HepG2 (cell line): ENCODE measurements around the gene DMKN. TPM values are rescaled to one million over a fixed set of nuclear protein-coding genes. Genes with fewer than 3 reads are reported as not detected.

Experiments
- ATAC-seq: fragments of 200-7000 bp; cut with Tn5 transposase; 3 replicates; pipeline ENCODE4 v1.9.1; 2020; ENCODE audit warnings: mild to moderate bottlenecking, moderate library complexity
- BruUV-seq: library from RNA; stranded (reverse); fragments of 400-500 nt; replicated peaks from 2 replicates; lab custom pipeline; 2021; lab: Mats Ljungman, UMichigan
- CTCF ChIA-PET: fragments of 300-600 bp; formaldehyde crosslinking; extraction: SDS; loops from one replicate; lab custom pipeline; 2021; ENCODE audit warnings: low total read pairs, inconsistent platforms, low intra/inter-chr PET ratio; lab: Yijun Ruan, JAX
- POLR2A ChIA-PET: fragments of 350-600 bp; sonication (Branson Sonifier 250); formaldehyde crosslinking; loops from one replicate; lab custom pipeline; 2020; ENCODE audit warnings: antibody characterized with exemption, inconsistent platforms; lab: Yijun Ruan, JAX
- DNase-seq: peaks from one replicate; pipeline ENCODE4 v3.0.0-alpha.2; 2015; ENCODE audit warnings: low spot score
- FAIRE-seq: peaks from 3 replicates; lab custom pipeline; 2011; peaks lifted over from hg19 to GRCh38; lab: Jason Lieb, UNC
- H2AFZ ChIP-seq: one replicate; pipeline ENCODE4 v1.6.1; 2011; ENCODE audit warnings: low read length, inconsistent platforms
- H3K27ac ChIP-seq: fragments of 300-600 bp; 3 replicates; pipeline ENCODE4 v1.8.0; 2011; ENCODE audit warnings: mixed run types, mild to moderate bottlenecking, mixed read lengths, low read length, inconsistent platforms; ENCODE audit not compliant: insufficient read depth; ENCODE audit errors: extremely low read length
- H3K27me3 ChIP-seq, 2 experiments: fragments of 200-600 bp in 1 of 2; 2 replicates in 1 of 2; 3 replicates in 1 of 2; pipeline versions ENCODE4 v1.6.0 to v1.8.0; 2011; ENCODE audit warnings: low read length in 2 of 2, mild to moderate bottlenecking in 2 of 2, moderate library complexity in 2 of 2, inconsistent platforms in 1 of 2; ENCODE audit not compliant: insufficient read depth in 2 of 2, control insufficient read depth in 1 of 2
- H3K36me3 ChIP-seq, 2 experiments: fragments of 200-600 bp in 1 of 2; replicated peaks in 1 of 2; 2 replicates in 1 of 2; 3 replicates in 1 of 2; pipeline versions ENCODE4 v1.5.1 to v1.8.0; 2011; ENCODE audit warnings: low read length in 2 of 2, inconsistent platforms in 1 of 2; ENCODE audit not compliant: insufficient read depth in 2 of 2, control insufficient read depth in 1 of 2
- H3K4me1 ChIP-seq: 2 replicates; pipeline ENCODE4 v1.5.1; 2012; ENCODE audit warnings: low read length, inconsistent platforms; ENCODE audit not compliant: insufficient read depth
- H3K4me2 ChIP-seq: 2 replicates; pipeline ENCODE4 v1.6.0; 2011; ENCODE audit warnings: low read depth, low read length, inconsistent platforms
- H3K4me3 ChIP-seq, 3 experiments: fragments of 200-600 bp in 1 of 3; sonication (generic), shearing (Covaris generic) in 1 of 3; replicated peaks in 1 of 3; 2 replicates each; pipeline ENCODE4 v1.5.1; 2011 to 2016; ENCODE audit warnings: low read length in 3 of 3, inconsistent platforms in 2 of 3, low read depth in 2 of 3, mild to moderate bottlenecking in 2 of 3, control low read depth in 1 of 3, mixed read lengths in 1 of 3; ENCODE audit not compliant: insufficient read depth in 1 of 3
- H3K79me2 ChIP-seq: one replicate; pipeline ENCODE4 v1.6.1; 2011; ENCODE audit warnings: low read length, inconsistent platforms; ENCODE audit not compliant: insufficient read depth
- H3K9ac ChIP-seq: 2 replicates; pipeline ENCODE4 v1.6.0; 2011; ENCODE audit warnings: mild to moderate bottlenecking, low read depth, low read length, inconsistent platforms; ENCODE audit not compliant: insufficient read depth
- H3K9me3 ChIP-seq: 2 replicates; pipeline ENCODE4 v1.5.1; 2012; ENCODE audit warnings: mild to moderate bottlenecking, low read length
- H4K20me1 ChIP-seq: 2 replicates; pipeline ENCODE4 v1.6.0; 2011; ENCODE audit warnings: inconsistent platforms, mild to moderate bottlenecking, low read length, moderate library complexity; ENCODE audit not compliant: insufficient read depth
- ATF1 ChIP-seq: IDR thresholded peaks from 2 replicates; pipeline ENCODE4 v1.6.1; 2016; ENCODE audit warnings: mild to moderate bottlenecking, control low read depth
- CEBPG ChIP-seq: IDR thresholded peaks from 2 replicates; pipeline ENCODE4 v1.6.1; 2016
- EP300 ChIP-seq, 3 experiments: sonication (generic) in 1 of 3; formaldehyde crosslinking in 1 of 3; IDR thresholded peaks; 2 replicates each; pipeline versions ENCODE4 v1.5.1 to v1.6.1; 2011 to 2020; ENCODE audit warnings: low read depth in 2 of 3, low read length in 2 of 3, borderline replicate concordance in 1 of 3, improper control_type of control experiment in 1 of 3, mild to moderate bottlenecking in 1 of 3, missing genetic modification reagents in 1 of 3, moderate library complexity in 1 of 3
- KAT7 ChIP-seq: IDR thresholded peaks from 2 replicates; pipeline ENCODE4 v1.6.1; 2018; ENCODE audit warnings: borderline replicate concordance, missing compliant biosample characterization
- MED1 ChIP-seq: sonication (generic); formaldehyde crosslinking; IDR thresholded peaks from 2 replicates; pipeline ENCODE4 v1.4.0; 2020; ENCODE audit warnings: missing genetic modification reagents
- NCOR1 ChIP-seq: fragments of 200-600 bp; sonication (generic); IDR thresholded peaks from 2 replicates; pipeline ENCODE4 v1.7.0; 2017; ENCODE audit warnings: antibody characterized with exemption, low read length, borderline replicate concordance
- PHF21A ChIP-seq: sonication (generic); formaldehyde crosslinking; IDR thresholded peaks from 2 replicates; pipeline ENCODE4 v1.5.0; 2020; ENCODE audit warnings: mild to moderate bottlenecking, missing genetic modification reagents
- PPARG ChIP-seq: conservative IDR thresholded peaks from 2 replicates; pipeline ENCODE4 v1.6.1; 2016; ENCODE audit warnings: missing biosample characterization, missing genetic modification reagents
- RARA ChIP-seq: IDR thresholded peaks from 2 replicates; pipeline ENCODE4 v1.6.1; 2016; ENCODE audit warnings: missing genetic modification reagents, missing compliant biosample characterization
- RFX5 ChIP-seq: IDR thresholded peaks from 2 replicates; pipeline ENCODE4 v1.6.1; 2011; ENCODE audit warnings: low read depth, low read length, improper control_type of control experiment
- SIX4 ChIP-seq: sonication (generic); formaldehyde crosslinking; IDR thresholded peaks from 2 replicates; pipeline ENCODE4 v1.4.0; 2020; ENCODE audit warnings: missing genetic modification reagents
- SOX13 ChIP-seq, 3 experiments: fragments of 450-650 bp in 1 of 3; sonication (generic) in 1 of 3; formaldehyde crosslinking in 1 of 3; IDR thresholded peaks in 2 of 3; conservative IDR thresholded peaks in 1 of 3; 2 replicates each; pipeline versions ENCODE4 v1.5.0 to v1.6.1; 2016 to 2020; ENCODE audit warnings: antibody characterized with exemption in 1 of 3, mild to moderate bottlenecking in 1 of 3, missing compliant biosample characterization in 1 of 3, missing genetic modification reagents in 1 of 3, moderate library complexity in 1 of 3
- TCF7 ChIP-seq: sonication (generic); IDR thresholded peaks from 2 replicates; pipeline ENCODE4 v1.6.1; 2016; ENCODE audit warnings: antibody characterized with exemption, low read depth
- TEAD3 ChIP-seq: optimal IDR thresholded peaks from 2 replicates; pipeline ENCODE3; 2016; ENCODE audit warnings: borderline replicate concordance
- ZFP82 ChIP-seq: sonication (generic); formaldehyde crosslinking; IDR thresholded peaks from 2 replicates; pipeline ENCODE4 v1.5.1; 2020; ENCODE audit warnings: mild to moderate bottlenecking, missing genetic modification reagents, borderline replicate concordance
- ZMYM2 ChIP-seq: sonication (generic); formaldehyde crosslinking; IDR thresholded peaks from 2 replicates; pipeline ENCODE4 v1.8.0; 2022; ENCODE audit warnings: mild to moderate bottlenecking, missing genetic modification reagents
- ZNF720 ChIP-seq: sonication (generic); formaldehyde crosslinking; IDR thresholded peaks from 2 replicates; pipeline ENCODE4 v1.4.0; 2020; ENCODE audit warnings: missing genetic modification reagents
- ZSCAN9 ChIP-seq: IDR thresholded peaks from 2 replicates; pipeline ENCODE4 v1.6.1; 2016; ENCODE audit warnings: borderline replicate concordance
- WGBS: methylation state at CpG from one replicate; pipeline ENCODE4 v1.1.6; 2017; ENCODE audit warnings: low lambda C conversion rate; 5-methylcytosine and 5-hydroxymethylcytosine counted together
- in situ Hi-C: cut with HindIII; loops from 2 replicates; pipeline ENCODE4 v1.10.0; 2017; ENCODE audit warnings: low pct_unique_long_range_greater_than_20kb; ENCODE audit not compliant: extremely low pct_ligation_motif_present
- intact Hi-C: fragments of 100-400 bp; cut with micrococcal nuclease; formaldehyde crosslinking; loops from one replicate; pipeline ENCODE4 v1.10.0; 2022; ENCODE audit not compliant: unreplicated experiment
- polyA plus RNA-seq, 8 experiments: library from polyadenylated mRNA; depleted of rRNA in 3 of 8; stranded (reverse) in 7 of 8; unstranded in 1 of 8; fragments of >200 nt; fragmentation: Illumina TruSeq in 4 of 8; extraction: Trizol in 4 of 8; gene quantifications; 2 replicates each; pipeline versions ENCODE4 v1.2.1 to v1.2.3, GENCODE V29; 2011 to 2016; ENCODE audit warnings: low read depth in 4 of 8, missing spikeins in 1 of 8, mixed read lengths in 1 of 8; ENCODE audit not compliant: insufficient read depth in 1 of 8
- total RNA-seq, 5 experiments: library from RNA; depleted of rRNA; stranded (reverse); fragments of >200 nt; fragmentation: Illumina TruSeq; extraction: Trizol; gene quantifications; 2 replicates each; pipeline ENCODE4 v1.2.3, GENCODE V29; 2016; ENCODE audit warnings: low read depth in 1 of 5
- TF ChIP-seq, protein P1 (sequence below): sonication (generic); formaldehyde crosslinking; IDR thresholded peaks from 2 replicates; pipeline ENCODE4 v1.4.0; 2020; ENCODE audit warnings: missing genetic modification reagents, mild to moderate bottlenecking, borderline replicate concordance
- TF ChIP-seq, protein P2 (sequence below): IDR thresholded peaks from 2 replicates; pipeline ENCODE4 v1.6.1; 2016
- TF ChIP-seq, protein P3 (sequence below): sonication (generic); formaldehyde crosslinking; IDR thresholded peaks from 2 replicates; pipeline ENCODE4 v1.4.0; 2020; ENCODE audit warnings: missing genetic modification reagents

Gene DMKN
- total and polyA plus RNA-seq, 2 of the 13 experiments (the other 11 are each of a cell fraction or from before 2014, with no cell fraction given): 50.8 to 57.1 TPM

DNA sequence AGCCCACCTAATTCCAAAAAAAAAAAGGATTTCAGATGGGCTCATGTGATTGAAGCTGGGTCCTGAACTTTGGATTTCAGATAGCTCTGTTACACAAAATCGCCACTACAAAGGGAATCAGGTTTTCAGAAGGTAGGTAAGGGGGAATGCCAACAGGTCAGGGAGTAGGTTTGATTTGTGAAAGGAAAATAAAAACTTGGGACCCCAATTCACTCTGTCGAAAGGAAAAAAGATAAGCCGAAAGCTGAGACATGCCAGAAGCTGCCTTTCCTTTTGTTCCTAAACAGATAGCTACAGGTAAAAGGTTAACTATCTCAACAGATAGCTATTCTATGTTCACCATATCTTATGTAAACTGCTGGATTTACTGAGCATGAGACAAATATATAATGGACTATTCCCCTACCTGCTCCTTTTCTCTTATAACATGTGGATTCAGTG lies 27.2 kb downstream of the DMKN start:
- Histone ChIP-seq H3K9me3 (no peaks in the 10 kb centered on the region), H2AFZ (no peak overlapping the region), H3K27ac (peak overlapping the region; percentile 59), H3K4me2 (peak overlapping the region; percentile 55), H3K9ac (no peak overlapping the region; the same call in 1 of the 2 replicates), H3K4me1 (peaks cover 40% of the 10 kb centered on the region), H3K4me3 (0 out of 6 replicates have a peak overlapping the region, but pooled peaks of 1 of the 3 experiments have one; percentile 21), H3K36me3 (no peaks in the 10 kb centered on the region), H3K79me2 (no peaks in the 10 kb centered on the region), H4K20me1 (no peaks in the 10 kb centered on the region), H3K27me3 (no peaks in the 10 kb centered on the region)
- in situ Hi-C loops: no loop called here
- peak; percentile 63; the same call in 2 of the 3 replicates for ATAC-seq
- peak; percentile 79 for DNase-seq
- 0% methylated on average over 3 of the region's 3 CpGs for WGBS
- intact Hi-C loops: no loop called here
- BruUV-seq: no TSS peak
- POLR2A ChIA-PET: interaction anchor here (1.0 to 1.2 kb wide), 2 partner anchors 14 to 22 kb away, joined by 3 read pairs; no protein-coding TSS in a partner anchor
- peak; percentile 40 for FAIRE-seq
- CTCF ChIA-PET: no interaction called here
- TF ChIP-seq ZMYM2 (CRISPR knock-in tag) (no peak), PPARG (CRISPR knock-in tag) (peak; percentile 87), ZSCAN9 (CRISPR knock-in tag) (no peak), ATF1 (0 out of 2 replicates have a peak, but pooled peaks have one; percentile 25), MED1 (CRISPR knock-in tag) (peak; percentile 41), EP300 (IDR thresholded peaks at IDR 0.05; ENCODE audit: low read depth in 2 of 2, low read length in 2 of 2) (peak in 1 of 2 experiments; percentile 54; a peak in 1 of 4 replicates), EP300 (CRISPR knock-in tag; IDR thresholded peaks at IDR 0.05; ENCODE audit: borderline replicate concordance) (no peak), RFX5 (no peak), RARA (CRISPR knock-in tag) (0 out of 2 replicates have a peak, but pooled peaks have one; percentile 23), ZFP82 (CRISPR knock-in tag) (no peak), KAT7 (CRISPR knock-in tag) (0 out of 2 replicates have a peak, but pooled peaks have one; percentile 44), SOX13 (IDR thresholded peaks at IDR 0.05) (no peak; the same call in 1 of the 2 replicates), SOX13 (CRISPR knock-in tag; conservative IDR thresholded peaks at IDR 0.05 in 1 of 2, IDR thresholded peaks at IDR 0.05 in 1 of 2) (peak in 1 of 2 experiments; percentile 70; a peak in 2 of 4 replicates), CEBPG (peak; percentile 29; the same call in 1 of the 2 replicates), TEAD3 (CRISPR knock-in tag) (peak; percentile 51), NCOR1 (peak; percentile 30; the same call in 1 of the 2 replicates), PHF21A (CRISPR knock-in tag) (peak; percentile 36; the same call in 1 of the 2 replicates), ZNF720 (no peak), TCF7 (peak; percentile 79), SIX4 (no peak)
- TF ChIP-seq, protein P1, sequence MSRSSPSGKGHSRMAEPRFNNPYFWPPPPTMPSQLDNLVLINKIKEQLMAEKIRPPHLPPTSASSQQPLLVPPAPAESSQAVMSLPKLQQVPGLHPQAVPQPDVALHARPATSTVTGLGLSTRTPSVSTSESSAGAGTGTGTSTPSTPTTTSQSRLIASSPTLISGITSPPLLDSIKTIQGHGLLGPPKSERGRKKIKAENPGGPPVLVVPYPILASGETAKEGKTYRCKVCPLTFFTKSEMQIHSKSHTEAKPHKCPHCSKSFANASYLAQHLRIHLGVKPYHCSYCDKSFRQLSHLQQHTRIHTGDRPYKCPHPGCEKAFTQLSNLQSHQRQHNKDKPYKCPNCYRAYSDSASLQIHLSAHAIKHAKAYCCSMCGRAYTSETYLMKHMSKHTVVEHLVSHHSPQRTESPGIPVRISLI (CRISPR knock-in tag): peak; percentile 77; the same call in 1 of the 2 replicates
- TF ChIP-seq, protein P2, sequence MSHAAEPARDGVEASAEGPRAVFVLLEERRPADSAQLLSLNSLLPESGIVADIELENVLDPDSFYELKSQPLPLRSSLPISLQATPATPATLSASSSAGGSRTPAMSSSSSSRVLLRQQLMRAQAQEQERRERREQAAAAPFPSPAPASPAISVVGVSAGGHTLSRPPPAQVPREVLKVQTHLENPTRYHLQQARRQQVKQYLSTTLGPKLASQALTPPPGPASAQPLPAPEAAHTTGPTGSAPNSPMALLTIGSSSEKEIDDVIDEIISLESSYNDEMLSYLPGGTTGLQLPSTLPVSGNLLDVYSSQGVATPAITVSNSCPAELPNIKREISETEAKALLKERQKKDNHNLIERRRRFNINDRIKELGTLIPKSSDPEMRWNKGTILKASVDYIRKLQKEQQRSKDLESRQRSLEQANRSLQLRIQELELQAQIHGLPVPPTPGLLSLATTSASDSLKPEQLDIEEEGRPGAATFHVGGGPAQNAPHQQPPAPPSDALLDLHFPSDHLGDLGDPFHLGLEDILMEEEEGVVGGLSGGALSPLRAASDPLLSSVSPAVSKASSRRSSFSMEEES: peak; percentile 64
- TF ChIP-seq, protein P3, sequence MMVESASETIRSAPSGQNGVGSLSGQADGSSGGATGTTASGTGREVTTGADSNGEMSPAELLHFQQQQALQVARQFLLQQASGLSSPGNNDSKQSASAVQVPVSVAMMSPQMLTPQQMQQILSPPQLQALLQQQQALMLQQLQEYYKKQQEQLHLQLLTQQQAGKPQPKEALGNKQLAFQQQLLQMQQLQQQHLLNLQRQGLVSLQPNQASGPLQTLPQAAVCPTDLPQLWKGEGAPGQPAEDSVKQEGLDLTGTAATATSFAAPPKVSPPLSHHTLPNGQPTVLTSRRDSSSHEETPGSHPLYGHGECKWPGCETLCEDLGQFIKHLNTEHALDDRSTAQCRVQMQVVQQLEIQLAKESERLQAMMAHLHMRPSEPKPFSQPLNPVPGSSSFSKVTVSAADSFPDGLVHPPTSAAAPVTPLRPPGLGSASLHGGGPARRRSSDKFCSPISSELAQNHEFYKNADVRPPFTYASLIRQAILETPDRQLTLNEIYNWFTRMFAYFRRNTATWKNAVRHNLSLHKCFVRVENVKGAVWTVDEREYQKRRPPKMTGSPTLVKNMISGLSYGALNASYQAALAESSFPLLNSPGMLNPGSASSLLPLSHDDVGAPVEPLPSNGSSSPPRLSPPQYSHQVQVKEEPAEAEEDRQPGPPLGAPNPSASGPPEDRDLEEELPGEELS (CRISPR knock-in tag): peak; percentile 58
